Endodermal cell (in vitro differentiated cells): ENCODE data around the gene NCCRP1. TPM values are rescaled to one million over a fixed set of nuclear protein-coding genes. Genes with fewer than 3 reads are reported as not detected.

ENCODE experiments used
- DNase-seq: peaks from one replicate; pipeline ENCODE4 v3.0.0-alpha.2; 2017
- H3K27ac ChIP-seq: 2 replicates; pipeline ENCODE4 v1.5.1; 2013; ENCODE audit warnings: mild to moderate bottlenecking, low read depth, low read length, moderate library complexity
- H3K27me3 ChIP-seq: 2 replicates; pipeline ENCODE4 v1.6.1; 2013; ENCODE audit warnings: mild to moderate bottlenecking, low read length, moderate library complexity; ENCODE audit not compliant: insufficient read depth, control insufficient read depth, poor library complexity, severe bottlenecking
- H3K36me3 ChIP-seq: 2 replicates; pipeline ENCODE4 v1.7.0; 2013; ENCODE audit warnings: mild to moderate bottlenecking, low read length, moderate library complexity; ENCODE audit not compliant: control insufficient read depth, insufficient read depth
- H3K4me1 ChIP-seq: one replicate; pipeline ENCODE4 v1.7.0; 2013; ENCODE audit warnings: low read length; ENCODE audit not compliant: control insufficient read depth, insufficient read depth
- H3K4me3 ChIP-seq: 2 replicates; pipeline ENCODE4 v1.5.1; 2013; ENCODE audit warnings: mild to moderate bottlenecking, low read length, moderate library complexity
- H3K9ac ChIP-seq: 2 replicates; pipeline ENCODE4 v1.6.1; 2013; ENCODE audit warnings: mild to moderate bottlenecking, low read length, moderate library complexity; ENCODE audit not compliant: poor library complexity, severe bottlenecking; ENCODE audit errors: extremely low read depth
- H3K9me3 ChIP-seq: 2 replicates; pipeline ENCODE4 v1.6.1; 2013; ENCODE audit warnings: mild to moderate bottlenecking, low read length, moderate library complexity; ENCODE audit not compliant: control insufficient read depth
- H3K27ac Mint-ChIP-seq: 2 replicates; pipeline ENCODE4 v1.8.0; 2020; ENCODE audit warnings: mixed read lengths
- H3K27me3 Mint-ChIP-seq: 2 replicates; pipeline ENCODE4 v1.8.0; 2021; ENCODE audit warnings: mild to moderate bottlenecking, mixed read lengths; ENCODE audit not compliant: insufficient read depth
- H3K36me3 Mint-ChIP-seq: 2 replicates; pipeline ENCODE4 v1.8.0; 2020; ENCODE audit warnings: low read depth, mixed read lengths
- H3K4me1 Mint-ChIP-seq: 2 replicates; pipeline ENCODE4 v1.8.0; 2020; ENCODE audit warnings: mixed read lengths
- H3K4me3 Mint-ChIP-seq: 2 replicates; pipeline ENCODE4 v1.8.0; 2020; ENCODE audit warnings: mild to moderate bottlenecking, moderate library complexity, mixed read lengths
- H3K9me3 Mint-ChIP-seq: 2 replicates; pipeline ENCODE4 v1.8.0; 2020; ENCODE audit warnings: mild to moderate bottlenecking, mixed read lengths
- WGBS, 2 experiments: methylation state at CpG; one replicate each; pipeline versions ENCODE4 v1.1.5 to v1.1.7; 2013; ENCODE audit warnings: missing lambda C conversion rate in 2 of 2, mixed read lengths in 1 of 2; ENCODE audit not compliant: insufficient coverage in 1 of 2, insufficient read length in 1 of 2; 5-methylcytosine and 5-hydroxymethylcytosine counted together
- total RNA-seq, 2 donors: library from RNA; stranded (reverse); fragmentation: NEBNext Ultra II Directional in 1 of 2; extraction: Animal tissue kit (Norgen Biotek cat#: 25700) in 1 of 2; gene quantifications; 2 replicates in 1 of 2; 3 replicates in 1 of 2; pipeline ENCODE4 v1.2.1, GENCODE V29; 2021
- TF ChIP-seq, protein P1 (sequence below): fragments of 200-600 bp; sonication (generic); conservative IDR thresholded peaks from 2 replicates; pipeline ENCODE4 v1.5.0; 2021; ENCODE audit warnings: antibody characterized with exemption, mild to moderate bottlenecking

The NCCRP1 gene
- total RNA-seq, 2 donors from 2014 or later: 0.40 to 0.53 TPM

DNA sequence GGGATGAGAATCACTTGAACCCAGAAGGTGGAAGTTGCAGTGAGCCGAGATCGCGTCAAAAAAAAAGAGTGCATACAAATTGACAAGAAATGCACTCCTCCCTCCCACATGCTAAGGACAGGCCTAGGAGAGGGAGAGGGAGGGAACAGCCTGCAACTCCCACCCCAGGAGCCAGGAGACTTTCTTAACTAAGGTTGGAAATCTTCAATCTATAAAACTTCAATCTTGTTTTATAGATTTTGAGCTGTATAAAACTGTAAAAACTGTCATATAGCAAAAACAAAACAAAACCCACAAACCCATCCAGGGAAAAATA is 8.6 kb downstream of the NCCRP1 start:
- no peak overlapping the region for H3K4me3 ChIP-seq
- no peak overlapping the region for H3K4me3 Mint-ChIP-seq
- no peaks in the 10 kb centered on the region for H3K9me3 Mint-ChIP-seq
- TF ChIP-seq, protein P1, sequence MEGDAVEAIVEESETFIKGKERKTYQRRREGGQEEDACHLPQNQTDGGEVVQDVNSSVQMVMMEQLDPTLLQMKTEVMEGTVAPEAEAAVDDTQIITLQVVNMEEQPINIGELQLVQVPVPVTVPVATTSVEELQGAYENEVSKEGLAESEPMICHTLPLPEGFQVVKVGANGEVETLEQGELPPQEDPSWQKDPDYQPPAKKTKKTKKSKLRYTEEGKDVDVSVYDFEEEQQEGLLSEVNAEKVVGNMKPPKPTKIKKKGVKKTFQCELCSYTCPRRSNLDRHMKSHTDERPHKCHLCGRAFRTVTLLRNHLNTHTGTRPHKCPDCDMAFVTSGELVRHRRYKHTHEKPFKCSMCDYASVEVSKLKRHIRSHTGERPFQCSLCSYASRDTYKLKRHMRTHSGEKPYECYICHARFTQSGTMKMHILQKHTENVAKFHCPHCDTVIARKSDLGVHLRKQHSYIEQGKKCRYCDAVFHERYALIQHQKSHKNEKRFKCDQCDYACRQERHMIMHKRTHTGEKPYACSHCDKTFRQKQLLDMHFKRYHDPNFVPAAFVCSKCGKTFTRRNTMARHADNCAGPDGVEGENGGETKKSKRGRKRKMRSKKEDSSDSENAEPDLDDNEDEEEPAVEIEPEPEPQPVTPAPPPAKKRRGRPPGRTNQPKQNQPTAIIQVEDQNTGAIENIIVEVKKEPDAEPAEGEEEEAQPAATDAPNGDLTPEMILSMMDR: no peak
- H3K9ac ChIP-seq: no peak overlapping the region
- peaks cover 23% of the 10 kb centered on the region for H3K27me3 ChIP-seq
- no peaks in the 10 kb centered on the region for H3K9me3 ChIP-seq
- no peaks in the 10 kb centered on the region for H3K36me3 ChIP-seq
- no peak overlapping the region for H3K27ac ChIP-seq
- no peaks in the 10 kb centered on the region for H3K36me3 Mint-ChIP-seq
- peaks cover 62% of the 10 kb centered on the region for H3K27me3 Mint-ChIP-seq
- 86% methylated on average over 3 of the region's 3 CpGs; no CpG with 5 or more reads in 1 of the 2 experiments for WGBS, 2 experiments
- no peak for DNase-seq
- H3K27ac Mint-ChIP-seq: no peak overlapping the region
- H3K4me1 Mint-ChIP-seq: no peaks in the 10 kb centered on the region
- H3K4me1 ChIP-seq: no peaks in the 10 kb centered on the region

DNA sequence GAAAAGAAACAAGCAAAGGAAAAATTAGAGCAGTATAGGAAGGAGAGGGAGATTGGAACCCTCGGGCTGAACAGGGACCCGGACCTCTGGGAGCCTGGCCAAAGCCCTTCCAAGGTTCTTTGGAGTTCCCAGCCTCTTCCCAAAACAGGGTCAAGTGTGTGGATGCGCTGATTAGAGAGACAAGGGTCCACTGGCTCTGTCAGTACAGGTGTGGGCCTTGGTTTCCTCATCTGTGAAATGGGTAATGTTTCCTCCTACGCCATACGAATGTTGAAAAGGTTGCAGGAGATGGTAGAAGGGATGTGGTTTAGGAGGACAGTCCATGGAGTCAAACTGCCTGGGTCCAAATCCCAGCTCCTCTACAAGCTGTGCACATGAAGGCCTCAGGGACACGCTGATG is 9.4 kb downstream of the NCCRP1 start:
- H3K9me3 Mint-ChIP-seq: no peaks in the 10 kb centered on the region
- Histone ChIP-seq H3K4me3 (no peak overlapping the region), H3K4me1 (no peaks in the 10 kb centered on the region), H3K36me3 (no peaks in the 10 kb centered on the region), H3K27ac (no peak overlapping the region), H3K27me3 (peaks cover 23% of the 10 kb centered on the region), H3K9me3 (no peaks in the 10 kb centered on the region), H3K9ac (no peak overlapping the region)
- no peaks in the 10 kb centered on the region for H3K4me1 Mint-ChIP-seq
- no peaks in the 10 kb centered on the region for H3K36me3 Mint-ChIP-seq
- TF ChIP-seq, protein P1: no peak
- peaks cover 55% of the 10 kb centered on the region for H3K27me3 Mint-ChIP-seq
- no peak overlapping the region for H3K27ac Mint-ChIP-seq
- H3K4me3 Mint-ChIP-seq: no peak overlapping the region
- DNase-seq: no peak
- 85 to 94% methylated on average over 4 to 6 of the region's 6 CpGs for WGBS, 2 experiments

- no peaks in the 10 kb centered on the region for H3K9me3 ChIP-seq
- no peaks in the 10 kb centered on the region for H3K4me1 ChIP-seq
- Mint-ChIP-seq H3K27ac (no peak overlapping the region), H3K36me3 (no peaks in the 10 kb centered on the region), H3K4me3 (no peak overlapping the region), H3K27me3 (peaks cover 46% of the 10 kb centered on the region), H3K9me3 (no peaks in the 10 kb centered on the region), H3K4me1 (no peaks in the 10 kb centered on the region)
- no peak overlapping the region for H3K9ac ChIP-seq
- H3K27me3 ChIP-seq: peaks cover 23% of the 10 kb centered on the region
- H3K27ac ChIP-seq: no peak overlapping the region
- no peaks in the 10 kb centered on the region for H3K36me3 ChIP-seq
- TF ChIP-seq, protein P1: no peak
- no peak overlapping the region for H3K4me3 ChIP-seq
- no peak for DNase-seq
- WGBS, 2 experiments: 77 to 86% methylated on average over 2 to 4 of the region's 6 CpGs
Measured at GRCh38 chr19:39207293-39207836, 10.6 kb downstream of the NCCRP1 start.
